GM19023 (cell line): Measurements from ENCODE around the gene KIAA0753.

Source experiments
- ATAC-seq: cut with Tn5 transposase; IDR thresholded peaks from one replicate; pipeline ENCODE4 v1.9.1; 2021; ENCODE audit warnings: mild to moderate bottlenecking, moderate library complexity; ENCODE audit not compliant: unreplicated experiment

Gene KIAA0753

GRCh38 chr17:6528557-6528956 lies 112.0 kb downstream of the KIAA0753 start:
- no peak for ATAC-seq
